ENCODE data around the gene IFIT2.
"Not testable (repeated sequence)": the region's sequence is repeated elsewhere in the genome, so short reads cannot be mapped to it uniquely, and the experiment has no call there.

Gene IFIT2

GRCh38 chr10:89280508-89280907 is 21.3 kb upstream of the IFIT2 start:
- no peak for DNase-seq (ENCODE audit: low read depth)

- DNase-seq (ENCODE audit: low read depth) = no peak
These were observed 20.0 kb upstream of the IFIT2 start for GRCh38 chr10:89281606-89282395.

GRCh38 chr10:89283025-89283935 is 18.6 kb upstream of the IFIT2 start:
- no peak for DNase-seq (ENCODE audit: low read depth)

- DNase-seq (ENCODE audit: low read depth) = no peak
These were observed 17.8 kb upstream of the IFIT2 start for GRCh38 chr10:89283936-89284475.

- DNase-seq (ENCODE audit: low read depth) = not testable (repeated sequence)
These were observed 17.1 kb upstream of the IFIT2 start for GRCh38 chr10:89284711-89285110.

- DNase-seq (ENCODE audit: low read depth) = not testable (repeated sequence)
These were observed 16.5 kb upstream of the IFIT2 start for GRCh38 chr10:89285303-89285702.

GRCh38 chr10:89294721-89295239 is 7.1 kb upstream of the IFIT2 start:
- no peak for DNase-seq (ENCODE audit: low read depth)

GRCh38 chr10:89295597-89295996 is 6.2 kb upstream of the IFIT2 start:
- DNase-seq (ENCODE audit: low read depth) = no peak

- DNase-seq (ENCODE audit: low read depth) = no peak
These were observed 5.6 kb upstream of the IFIT2 start for GRCh38 chr10:89296220-89296648.

GRCh38 chr10:89297356-89297755 is 4.5 kb upstream of the IFIT2 start:
- DNase-seq (ENCODE audit: low read depth) = no peak

- DNase-seq (ENCODE audit: low read depth) = no peak
These were observed 4.1 kb upstream of the IFIT2 start for GRCh38 chr10:89297791-89298190.

- no peak for DNase-seq (ENCODE audit: low read depth)
These were observed 2.8 kb upstream of the IFIT2 start for GRCh38 chr10:89299031-89299430.

GRCh38 chr10:89301232-89301631 is 614 bp upstream of the IFIT2 start:
- DNase-seq (ENCODE audit: low read depth) = no peak

- DNase-seq (ENCODE audit: low read depth) = no peak
These were observed 779 bp downstream of the IFIT2 start for GRCh38 chr10:89302625-89303024.

GRCh38 chr10:89303161-89303560 is 1.3 kb downstream of the IFIT2 start:
- no peak for DNase-seq (ENCODE audit: low read depth)

- DNase-seq (ENCODE audit: low read depth) = no peak
These were observed 2.2 kb downstream of the IFIT2 start for GRCh38 chr10:89304026-89304425.

GRCh38 chr10:89304446-89304845 is 2.6 kb downstream of the IFIT2 start:
- DNase-seq (ENCODE audit: low read depth) = no peak

GRCh38 chr10:89304925-89305324 is 3.1 kb downstream of the IFIT2 start:
- DNase-seq (ENCODE audit: low read depth) = no peak

- DNase-seq (ENCODE audit: low read depth) = no peak
These were observed 4.1 kb downstream of the IFIT2 start for GRCh38 chr10:89305766-89306433.

- DNase-seq (ENCODE audit: low read depth) = no peak
These were observed 4.8 kb downstream of the IFIT2 start for GRCh38 chr10:89306434-89307268.

GRCh38 chr10:89307269-89307577 is 5.4 kb downstream of the IFIT2 start:
- no peak for DNase-seq (ENCODE audit: low read depth)

Measured in stimulated activated CD8-positive, alpha-beta memory T cell treated with anti-CD3 and anti-CD28 coated beads, Interleukin-12 subunit alpha, Interleukin-12 subunit beta, amount 100 ng/mL, for 1 hour (primary cell).